Nephron progenitor cell (in vitro differentiated cells): ENCODE results near the gene GMPR.
A peak's percentile ranks its signal among the peaks of the same experiment; 100 is the strongest.

Experiments
- DNase-seq: peaks from one replicate; pipeline ENCODE4 v3.0.0; 2021
- H3K27ac Mint-ChIP-seq: 2 replicates; pipeline ENCODE4 v1.8.0; 2021; ENCODE audit warnings: mild to moderate bottlenecking, moderate library complexity, mixed read lengths
- H3K27me3 Mint-ChIP-seq: 2 replicates; pipeline ENCODE4 v1.8.0; 2021; ENCODE audit warnings: mild to moderate bottlenecking, low read depth, mixed read lengths; ENCODE audit not compliant: poor library complexity
- H3K36me3 Mint-ChIP-seq: 2 replicates; pipeline ENCODE4 v1.8.0; 2021; ENCODE audit warnings: low read depth, mixed read lengths
- H3K4me1 Mint-ChIP-seq: 2 replicates; pipeline ENCODE4 v1.8.0; 2021; ENCODE audit warnings: mixed read lengths
- H3K4me3 Mint-ChIP-seq: 2 replicates; pipeline ENCODE4 v1.8.0; 2021; ENCODE audit warnings: mild to moderate bottlenecking, moderate library complexity, mixed read lengths
- H3K9me3 Mint-ChIP-seq: 2 replicates; pipeline ENCODE4 v1.8.0; 2021; ENCODE audit warnings: mild to moderate bottlenecking, moderate library complexity, mixed read lengths
- CTCF ChIP-seq: fragments of 200-600 bp; sonication (generic); IDR thresholded peaks from 2 replicates; pipeline ENCODE4 v1.5.0; 2021; ENCODE audit warnings: antibody characterized with exemption

GMPR gene

DNA sequence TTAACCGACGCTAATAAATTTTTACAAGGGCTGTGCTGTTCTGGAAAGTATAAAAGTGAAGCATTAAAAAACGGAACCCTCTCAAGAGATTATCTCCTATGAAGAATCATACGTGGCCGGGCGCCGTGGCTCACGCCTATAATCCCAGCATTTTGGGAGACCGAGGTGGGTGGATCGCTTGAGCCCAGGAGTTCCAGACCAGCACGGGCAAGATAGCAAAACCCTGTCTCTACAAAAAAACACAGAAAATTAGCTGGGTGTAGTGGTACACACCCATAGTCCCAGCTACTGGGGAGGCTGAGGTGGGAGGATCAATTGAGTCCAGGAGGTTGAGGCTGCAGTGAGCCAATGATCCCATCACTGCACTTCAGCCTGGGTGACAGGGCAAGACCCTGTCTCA, 83.4 kb downstream of the GMPR start:
- peaks cover 12% of the 10 kb centered on the region for H3K27me3 Mint-ChIP-seq
- no peak overlapping the region for H3K4me3 Mint-ChIP-seq
- H3K4me1 Mint-ChIP-seq, result peaks cover 43% of the 10 kb centered on the region
- no peak for DNase-seq
- peaks cover 14% of the 10 kb centered on the region for H3K36me3 Mint-ChIP-seq
- TF ChIP-seq CTCF, result no peak
- H3K27ac Mint-ChIP-seq, result no peak overlapping the region
- H3K9me3 Mint-ChIP-seq, result peaks cover 8% of the 10 kb centered on the region

DNA sequence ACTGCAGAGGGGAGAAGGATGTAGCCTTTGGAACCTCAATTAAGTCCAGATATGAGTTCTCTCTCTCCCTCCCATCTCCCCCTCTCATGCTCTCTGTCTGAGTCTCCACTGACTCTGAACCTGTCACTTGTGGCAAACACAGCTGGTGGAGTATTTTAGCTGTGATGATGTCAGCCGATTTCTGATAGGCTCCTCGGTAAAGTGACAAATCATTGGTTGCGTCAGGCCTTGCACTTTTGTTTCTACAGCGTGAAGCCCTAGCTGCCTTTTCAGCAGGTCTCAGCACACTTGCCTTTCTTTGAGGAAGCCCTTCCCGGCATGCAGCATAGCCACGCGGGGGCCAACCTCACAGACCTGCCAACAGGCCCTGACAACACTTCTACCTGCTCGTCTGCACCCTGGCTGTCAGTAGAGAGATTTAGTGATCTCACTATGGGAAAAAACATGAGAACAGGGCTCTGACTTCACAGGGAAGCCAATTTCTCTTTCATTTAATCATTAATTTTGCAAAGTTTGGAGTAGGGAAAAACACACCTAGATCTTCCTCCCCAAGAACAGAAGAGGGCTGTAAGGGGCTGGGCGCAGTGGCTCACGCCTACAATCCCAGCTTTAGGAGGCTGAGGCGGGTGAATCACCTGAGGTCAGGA, 84.4 kb downstream of the GMPR start:
- TF ChIP-seq CTCF, result no peak
- Mint-ChIP-seq H3K4me3 (no peak overlapping the region), H3K27me3 (peaks cover 12% of the 10 kb centered on the region), H3K36me3 (peaks cover 14% of the 10 kb centered on the region), H3K27ac (peak overlapping the region; percentile 10), H3K4me1 (peaks cover 43% of the 10 kb centered on the region), H3K9me3 (peaks cover 8% of the 10 kb centered on the region)
- no peak for DNase-seq

GRCh38 chr6:16324184-16324583, 85.8 kb downstream of the GMPR start:
- Mint-ChIP-seq H3K36me3 (peaks cover 18% of the 10 kb centered on the region), H3K4me3 (no peak overlapping the region), H3K4me1 (peaks cover 49% of the 10 kb centered on the region), H3K27ac (no peak overlapping the region), H3K27me3 (peaks cover 17% of the 10 kb centered on the region), H3K9me3 (peaks cover 8% of the 10 kb centered on the region)
- DNase-seq, result no peak
- no peak for TF ChIP-seq CTCF

GRCh38 chr6:16324606-16325225, 86.3 kb downstream of the GMPR start:
- TF ChIP-seq CTCF, result no peak
- H3K27me3 Mint-ChIP-seq, result peaks cover 17% of the 10 kb centered on the region
- no peak for DNase-seq
- H3K36me3 Mint-ChIP-seq, result peaks cover 18% of the 10 kb centered on the region
- no peak overlapping the region for H3K4me3 Mint-ChIP-seq
- peaks cover 8% of the 10 kb centered on the region for H3K9me3 Mint-ChIP-seq
- peak overlapping the region; percentile 37 for H3K27ac Mint-ChIP-seq
- H3K4me1 Mint-ChIP-seq, result peaks cover 53% of the 10 kb centered on the region

- Mint-ChIP-seq H3K4me3 (no peak overlapping the region), H3K4me1 (peaks cover 39% of the 10 kb centered on the region), H3K27me3 (peaks cover 13% of the 10 kb centered on the region), H3K36me3 (peaks cover 18% of the 10 kb centered on the region), H3K9me3 (peaks cover 8% of the 10 kb centered on the region), H3K27ac (no peak overlapping the region)
- no peak for DNase-seq
- TF ChIP-seq CTCF, result no peak
These were observed 88.1 kb downstream of the GMPR start for GRCh38 chr6:16326531-16326930.
